ENCODE results near the gene PSPN. TPM values are rescaled to one million over a fixed set of nuclear protein-coding genes. Genes with fewer than 3 reads are reported as not detected.
"Not testable (repeated sequence)": the region's sequence is repeated elsewhere in the genome, so short reads cannot be mapped to it uniquely, and the experiment has no call there.

The PSPN gene
- total RNA-seq, 1 experiment from 2014 or later: 1.6 TPM

GRCh38 chr19:6400062-6400944, 24.6 kb upstream of the PSPN start:
- CTCF ChIA-PET; POLR2A ChIA-PET; intact Hi-C loops (cut with micrococcal nuclease; ENCODE audit: unreplicated experiment): not testable (repeated sequence)

DNA sequence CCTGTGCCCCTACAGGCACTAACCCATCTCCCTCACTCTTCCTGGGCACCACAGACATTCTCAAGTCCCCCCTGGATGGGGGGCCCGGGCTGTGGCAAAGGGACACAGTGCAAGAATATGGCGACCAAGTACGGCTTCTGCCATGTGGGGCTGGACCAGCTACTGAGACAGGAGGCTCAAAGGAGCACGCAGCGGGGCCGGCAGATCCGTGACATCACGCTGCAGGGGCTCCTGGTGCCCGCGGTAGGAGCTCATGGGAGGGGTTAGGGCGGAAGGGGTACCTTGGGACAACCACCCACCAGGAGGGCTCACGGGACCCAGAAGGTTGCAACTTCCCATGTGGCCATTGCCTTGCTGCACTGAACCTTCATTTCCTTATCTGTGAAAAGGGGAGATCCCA, 20.6 kb upstream of the PSPN start:
- no peak for DNase-seq (ENCODE audit: low read depth, low spot score)
- Histone ChIP-seq H3K4me1 (ENCODE audit: control insufficient read depth, insufficient read depth, low read length) (peaks cover 7% of the 10 kb centered on the region; the same call in 1 of the 2 replicates), H3K4me3 (ENCODE audit: low read depth in 2 of 2, low read length in 2 of 2) (no peak overlapping the region), H3K36me3 (ENCODE audit: control insufficient read depth, insufficient read depth, low read length) (peaks cover 6% of the 10 kb centered on the region; the same call in 1 of the 2 replicates), H3K27me3 (ENCODE audit: control insufficient read depth, insufficient read depth, low read length) (no peaks in the 10 kb centered on the region), H3K9me3 (ENCODE audit: control insufficient read depth, insufficient read depth, low read depth, low read length) (no peaks in the 10 kb centered on the region), H3K27ac (ENCODE audit: low read length) (no peak overlapping the region)
- POLR2A ChIA-PET: no interaction called here
- in situ Hi-C loops (cut with HindIII; ENCODE audit: low pct_unique_long_range_greater_than_20kb, low sequenced_read_pairs): no loop called here
- intact Hi-C loops (cut with micrococcal nuclease; ENCODE audit: unreplicated experiment): no loop called here
- no TSS peak for BruUV-seq (replicated peaks)
- TF ChIP-seq CTCF (IDR thresholded peaks at IDR 0.05) (no peak), SIN3A (IDR thresholded peaks at IDR 0.05; ENCODE audit: borderline replicate concordance, insufficient read depth, low read depth, low read length) (no peak), REST (IDR thresholded peaks at IDR 0.05; ENCODE audit: insufficient read depth in 1 of 2, low read depth in 2 of 2, low read length in 1 of 2) (no peak)
- CTCF ChIA-PET: no interaction called here
- no peak for ATAC-seq

More at GRCh38 chr19:6400062-6400944, 24.6 kb upstream of the PSPN start:
- H3K27ac ChIP-seq (ENCODE audit: low read length); BruUV-seq (replicated peaks); H3K4me3 ChIP-seq (ENCODE audit: low read depth in 2 of 2, low read length in 2 of 2); H3K36me3 ChIP-seq (ENCODE audit: control insufficient read depth, insufficient read depth, low read length); DNase-seq (ENCODE audit: low read depth, low spot score); H3K4me1 ChIP-seq (ENCODE audit: control insufficient read depth, insufficient read depth, low read length); ATAC-seq; H3K27me3 ChIP-seq (ENCODE audit: control insufficient read depth, insufficient read depth, low read length); H3K9me3 ChIP-seq (ENCODE audit: control insufficient read depth, insufficient read depth, low read depth, low read length); in situ Hi-C loops (cut with HindIII; ENCODE audit: low pct_unique_long_range_greater_than_20kb, low sequenced_read_pairs): not testable (repeated sequence)

DNA sequence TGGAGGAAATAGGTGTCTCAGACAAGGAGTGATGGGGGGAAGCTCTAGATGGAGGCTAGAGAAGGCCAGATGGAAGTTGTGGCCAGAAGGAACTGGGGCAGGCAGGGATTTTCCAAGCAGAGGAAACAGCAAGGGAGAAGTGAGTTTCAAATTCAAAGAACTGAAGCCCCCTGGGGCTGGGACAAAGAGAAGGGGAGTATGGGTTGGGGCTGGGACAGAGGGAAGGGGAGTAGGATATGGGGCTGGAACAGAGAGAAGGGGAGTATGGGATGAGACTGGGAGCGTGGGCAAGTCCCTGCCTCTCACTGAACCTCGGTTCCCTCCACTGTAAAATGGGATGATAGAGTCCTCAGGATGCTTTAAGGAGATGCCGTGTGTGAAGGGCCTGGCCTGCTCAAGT, 19.1 kb upstream of the PSPN start:
- H3K36me3 ChIP-seq (ENCODE audit: control insufficient read depth, insufficient read depth, low read length): peaks cover 6% of the 10 kb centered on the region; the same call in 1 of the 2 replicates
- POLR2A ChIA-PET: no interaction called here
- no peak overlapping the region for H3K27ac ChIP-seq (ENCODE audit: low read length)
- no peak overlapping the region for H3K4me3 ChIP-seq (ENCODE audit: low read depth in 2 of 2, low read length in 2 of 2)
- CTCF ChIA-PET: no interaction called here
- intact Hi-C loops (cut with micrococcal nuclease; ENCODE audit: unreplicated experiment) (no loop called here), in situ Hi-C loops (cut with HindIII; ENCODE audit: low pct_unique_long_range_greater_than_20kb, low sequenced_read_pairs) (no loop called here)
- no peaks in the 10 kb centered on the region for H3K9me3 ChIP-seq (ENCODE audit: control insufficient read depth, insufficient read depth, low read depth, low read length)
- DNase-seq (ENCODE audit: low read depth, low spot score) (no peak), ATAC-seq (no peak)
- peaks cover 7% of the 10 kb centered on the region; the same call in 1 of the 2 replicates for H3K4me1 ChIP-seq (ENCODE audit: control insufficient read depth, insufficient read depth, low read length)
- no TSS peak for BruUV-seq (replicated peaks)
- no peaks in the 10 kb centered on the region for H3K27me3 ChIP-seq (ENCODE audit: control insufficient read depth, insufficient read depth, low read length)
- TF ChIP-seq SIN3A (IDR thresholded peaks at IDR 0.05; ENCODE audit: borderline replicate concordance, insufficient read depth, low read depth, low read length) (no peak), CTCF (IDR thresholded peaks at IDR 0.05) (no peak), TCF7L2 (IDR thresholded peaks at IDR 0.05; ENCODE audit: low read depth, low read length) (no peak), POLR2AphosphoS5 (IDR thresholded peaks at IDR 0.05; ENCODE audit: low read depth, low read length) (no peak), REST (IDR thresholded peaks at IDR 0.05; ENCODE audit: insufficient read depth in 1 of 2, low read depth in 2 of 2, low read length in 1 of 2) (no peak)

All from Panc1 (cell line).